ENCODE measurements around the gene PP2D1.
"Not testable (repeated sequence)": the region's sequence is repeated elsewhere in the genome, so short reads cannot be mapped to it uniquely, and the experiment has no call there.

The PP2D1 gene

DNA sequence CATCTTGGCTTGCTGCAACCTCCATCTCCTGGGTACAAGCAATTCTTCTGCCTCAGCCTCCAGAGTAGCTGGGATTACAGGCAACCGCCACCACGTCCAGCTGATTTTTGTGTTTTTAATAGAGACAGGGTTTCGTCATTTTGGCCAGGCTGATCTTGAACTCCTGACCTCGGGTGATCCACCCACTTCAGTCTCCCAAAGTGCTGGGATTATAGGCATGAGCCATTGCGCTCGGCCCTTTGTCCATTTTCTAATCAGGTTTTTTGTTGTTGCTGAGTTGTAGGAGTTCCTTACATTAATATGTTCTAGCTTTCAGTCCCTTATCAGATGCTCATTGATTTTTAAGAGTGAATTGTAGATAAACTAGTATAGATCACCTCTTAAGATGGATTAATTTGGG lies 44.9 kb downstream of the PP2D1 start:
- no peak for DNase-seq (ENCODE audit: low read depth)

GRCh38 chr3:19961960-19962359 lies 50.1 kb downstream of the PP2D1 start:
- DNase-seq (ENCODE audit: low read depth), result no peak

DNA sequence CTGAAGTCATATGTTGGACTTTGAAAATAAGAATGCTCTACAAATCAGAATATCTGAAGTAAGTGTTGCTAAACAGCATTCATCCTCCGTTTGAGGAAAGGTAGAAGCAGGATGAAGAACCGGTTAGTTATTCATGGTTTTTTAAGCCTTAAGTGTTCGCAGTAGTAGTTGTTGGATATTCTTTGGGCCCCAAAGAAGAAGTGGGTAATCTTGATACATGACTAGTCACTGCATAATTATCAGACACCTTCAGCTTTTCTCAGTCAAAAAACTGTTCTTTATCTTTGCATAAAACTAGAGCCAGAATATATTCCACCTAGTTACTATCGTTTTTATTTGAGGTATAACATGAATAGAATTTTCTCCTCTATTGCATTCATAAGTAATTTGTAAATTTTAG lies 51.4 kb downstream of the PP2D1 start:
- DNase-seq (ENCODE audit: low read depth), result no peak

GRCh38 chr3:19959505-19959904 lies 52.6 kb downstream of the PP2D1 start:
- no peak for DNase-seq (ENCODE audit: low read depth)

DNA sequence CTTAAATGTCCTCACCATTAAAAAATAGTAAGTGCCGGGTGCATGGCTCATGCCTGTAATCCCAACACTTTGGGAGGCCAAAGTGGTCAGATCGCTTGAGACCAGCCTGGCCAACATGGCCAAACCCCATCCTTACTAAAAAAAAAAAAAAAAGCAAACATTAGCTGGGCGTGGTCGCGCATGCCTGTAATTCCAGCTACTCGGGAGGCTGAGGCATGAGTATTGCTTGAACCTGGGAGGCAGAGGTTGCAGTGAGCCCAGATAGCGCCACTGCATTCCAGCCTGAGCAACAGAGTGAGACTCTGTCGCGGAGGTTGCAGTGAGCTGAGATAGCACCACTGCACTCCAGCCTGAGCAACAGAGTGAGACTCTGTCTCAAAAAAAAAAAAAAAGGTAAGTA lies 54.7 kb downstream of the PP2D1 start:
- not testable (repeated sequence) for DNase-seq (ENCODE audit: low read depth)

DNA sequence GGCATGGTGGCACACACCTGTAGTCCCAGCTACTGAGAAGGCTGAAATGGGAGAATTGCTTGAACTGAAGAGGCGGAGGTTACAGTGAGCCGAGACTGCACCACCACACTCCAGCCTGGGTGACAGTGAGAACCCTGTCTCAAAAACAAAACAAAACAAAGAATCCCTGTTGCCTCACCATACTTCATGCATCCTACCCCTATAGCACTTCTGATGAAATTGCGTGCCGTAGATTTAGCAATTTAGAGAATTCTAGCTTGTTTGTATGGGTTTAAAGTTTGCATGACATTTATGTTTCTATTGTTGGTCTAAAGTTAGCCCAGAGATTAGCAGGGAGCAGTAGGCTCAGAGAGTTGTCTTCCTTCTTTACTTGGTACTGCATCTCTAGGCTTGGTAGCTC lies 57.4 kb downstream of the PP2D1 start:
- no peak for DNase-seq (ENCODE audit: low read depth)

GRCh38 chr3:19950316-19950715 lies 61.7 kb downstream of the PP2D1 start:
- DNase-seq (ENCODE audit: low read depth), result no peak

GRCh38 chr3:19948226-19948591 lies 63.9 kb downstream of the PP2D1 start:
- DNase-seq (ENCODE audit: low read depth), result no peak

- DNase-seq (ENCODE audit: low read depth), result peak; percentile 20
Observed at GRCh38 chr3:19947549-19948225, 64.4 kb downstream of the PP2D1 start.

- DNase-seq (ENCODE audit: low read depth), result peak; percentile 95
Observed at GRCh38 chr3:19946832-19947548, 65.1 kb downstream of the PP2D1 start, which contains the start of gene RAB5A. TSS of gene RAB5A (plus strand) at chr3:19947097. CDS start at chr3:19950899, 3,802 bp downstream.

DNA sequence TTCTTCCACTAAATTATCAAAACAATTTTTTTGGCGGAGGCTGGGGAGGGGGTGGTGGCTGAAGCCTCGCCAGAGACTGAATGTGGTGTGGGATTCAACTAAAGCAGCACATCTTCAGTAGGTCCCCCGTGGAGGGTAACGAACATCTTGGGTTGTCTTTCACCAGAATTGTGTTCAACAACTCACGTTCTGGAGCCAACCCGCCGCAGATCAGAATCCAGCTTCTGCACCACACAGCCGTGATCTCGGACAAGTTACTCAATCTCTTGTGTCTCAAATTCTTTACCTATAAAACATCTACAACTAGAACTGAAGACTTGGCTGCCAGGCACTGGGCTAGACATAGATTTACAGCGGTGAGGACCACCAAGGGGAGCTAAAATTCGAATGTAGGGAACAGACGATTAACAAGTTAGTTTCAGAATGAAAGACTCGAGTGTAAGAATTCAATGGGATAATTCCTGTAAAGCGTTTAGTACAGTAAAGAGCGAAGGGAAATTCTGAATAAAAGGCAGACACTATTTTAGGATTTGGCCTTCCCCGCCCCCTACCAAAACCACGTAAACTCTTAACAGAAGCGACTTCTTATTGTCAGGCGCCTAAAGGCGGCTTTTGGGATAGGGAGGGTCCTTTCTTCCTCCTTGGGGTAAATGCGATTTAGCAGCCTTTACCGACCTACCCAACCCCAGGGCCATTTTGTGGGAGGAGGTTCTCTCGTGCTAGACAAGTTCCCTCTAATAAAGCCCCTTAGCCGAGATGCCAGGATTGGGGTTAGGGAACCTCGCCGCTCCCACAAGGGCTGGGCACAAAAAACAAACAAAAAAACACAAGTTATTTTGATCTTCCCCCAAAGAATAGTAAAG lies 65.9 kb downstream of the PP2D1 start:
- peak; percentile 6 for DNase-seq (ENCODE audit: low read depth)

- no peak for DNase-seq (ENCODE audit: low read depth)
Observed at GRCh38 chr3:19945534-19945933, 66.5 kb downstream of the PP2D1 start.

DNA sequence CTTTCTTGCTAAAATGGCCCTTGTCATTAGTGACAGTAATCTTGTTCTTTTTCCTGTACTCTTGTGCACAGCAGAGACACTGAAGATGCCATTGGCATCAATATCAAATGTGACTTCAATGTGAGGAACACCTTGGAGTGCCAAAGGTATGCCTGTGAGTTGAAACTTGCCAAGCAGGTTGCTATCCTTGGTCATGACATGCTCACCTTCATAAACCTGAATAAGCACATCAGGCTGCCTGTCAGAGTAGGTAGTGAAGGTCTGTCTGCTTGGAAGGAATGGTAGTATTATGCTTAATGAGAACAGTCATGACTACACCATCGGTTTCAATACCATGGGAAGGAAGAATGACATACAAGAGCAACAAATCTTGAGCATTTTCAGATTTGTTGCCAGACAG lies 71.4 kb downstream of the PP2D1 start:
- DNase-seq (ENCODE audit: low read depth), result no peak

GRCh38 chr3:19938295-19938627 lies 73.8 kb downstream of the PP2D1 start:
- no peak for DNase-seq (ENCODE audit: low read depth)

GRCh38 chr3:19937459-19938294 lies 74.4 kb downstream of the PP2D1 start:
- no peak for DNase-seq (ENCODE audit: low read depth)

Measured in stromal cell of bone marrow (primary cell).